WTC11 (cell line): ENCODE results near the gene POTEF.
"Not testable (repeated sequence)": the region's sequence is repeated elsewhere in the genome, so short reads cannot be mapped to it uniquely, and the experiment has no call there.

Source experiments
- ATF1 ChIP-seq: sonication (generic); formaldehyde crosslinking; IDR thresholded peaks from 2 replicates; pipeline ENCODE4 v1.8.1; 2023; ENCODE audit warnings: mild to moderate bottlenecking, moderate library complexity, missing genetic modification reagents
- EMX1 ChIP-seq: fragments of 250-450 bp; sonication (Bioruptor Pico); IDR thresholded peaks from 2 replicates; pipeline ENCODE4 v1.8.0; 2021; ENCODE audit warnings: mild to moderate bottlenecking
- GABPB1 ChIP-seq: sonication (generic); formaldehyde crosslinking; IDR thresholded peaks from 2 replicates; pipeline ENCODE4 v1.8.1; 2023; ENCODE audit warnings: mild to moderate bottlenecking, missing genetic modification reagents
- JUN ChIP-seq: sonication (generic); formaldehyde crosslinking; IDR thresholded peaks from 2 replicates; pipeline ENCODE4 v1.8.0; 2023; ENCODE audit warnings: mild to moderate bottlenecking, missing genetic modification reagents
- NFATC4 ChIP-seq: fragments of 250-450 bp; sonication (Bioruptor Pico); IDR thresholded peaks from 2 replicates; pipeline ENCODE4 v1.9.0; 2021; ENCODE audit warnings: mild to moderate bottlenecking

- not testable (repeated sequence) for TF ChIP-seq ATF1; GABPB1 (CRISPR knock-in tag); NFATC4; EMX1 (CRISPR knock-in tag); JUN (CRISPR knock-in tag)
Measured at GRCh38 chr2:130062645-130063044, 66.4 kb downstream of the POTEF start.
